Putamen (tissue), 1 donor: ENCODE measurements around the gene IFT74.

Experiments used
- DNase-seq: peaks from one replicate; pipeline ENCODE4 v3.0.0-alpha.2; 2016; ENCODE audit warnings: low spot score

IFT74 gene

GRCh38 chr9:26955921-26956859 is at the start of gene IFT74:
Gene IFT74 (plus strand): TSS chr9:26956412. CDS start chr9:26961968, 5,556 bp downstream.
- DNase-seq = peak; percentile 98

GRCh38 chr9:26913138-26913668 is 43.0 kb upstream of the IFT74 start:
- no peak for DNase-seq

GRCh38 chr9:26919698-26920097 is 36.5 kb upstream of the IFT74 start:
- no peak for DNase-seq

GRCh38 chr9:26925609-26926008 is 30.6 kb upstream of the IFT74 start:
- DNase-seq = no peak

- no peak for DNase-seq
These were observed 27.2 kb upstream of the IFT74 start for GRCh38 chr9:26928902-26929495.

GRCh38 chr9:26935847-26936246 is 20.4 kb upstream of the IFT74 start:
- DNase-seq = no peak

- DNase-seq = no peak
These were observed 18.3 kb upstream of the IFT74 start for GRCh38 chr9:26937816-26938371.

GRCh38 chr9:26939955-26940711 is 16.1 kb upstream of the IFT74 start:
- DNase-seq = no peak

- no peak for DNase-seq
These were observed 15.4 kb upstream of the IFT74 start for GRCh38 chr9:26940779-26941178.

- no peak for DNase-seq
These were observed 10.6 kb upstream of the IFT74 start for GRCh38 chr9:26945591-26945990.

- DNase-seq = peak; percentile 87
These were observed 9.2 kb upstream of the IFT74 start, which contains the start of gene PLAA for GRCh38 chr9:26946753-26947727. Gene PLAA (minus strand): TSS chr9:26947242. CDS start chr9:26947045, 197 bp downstream.

GRCh38 chr9:26947736-26948135 is 8.5 kb upstream of the IFT74 start:
- DNase-seq = no peak

- no peak for DNase-seq
These were observed 6.6 kb upstream of the IFT74 start for GRCh38 chr9:26949637-26950069.

GRCh38 chr9:26950521-26950920 is 5.7 kb upstream of the IFT74 start:
- no peak for DNase-seq

GRCh38 chr9:26951794-26952193 is 4.4 kb upstream of the IFT74 start:
- DNase-seq = no peak

- no peak for DNase-seq
These were observed 2.1 kb upstream of the IFT74 start for GRCh38 chr9:26954050-26954508.

- DNase-seq = peak; percentile 41
These were observed 849 bp upstream of the IFT74 start for GRCh38 chr9:26955222-26955903.

GRCh38 chr9:26956860-26957233 is 635 bp downstream of the IFT74 start:
- DNase-seq = no peak

GRCh38 chr9:26971721-26972120 is 15.5 kb downstream of the IFT74 start:
- no peak for DNase-seq

- DNase-seq = no peak
These were observed 17.8 kb downstream of the IFT74 start for GRCh38 chr9:26973989-26974388.
